ENCODE measurements around the gene FN3KRP. TPM values are rescaled to one million over a fixed set of nuclear protein-coding genes. Genes with fewer than 3 reads are reported as not detected.

Gene FN3KRP
- total and polyA plus RNA-seq, 2 of the 13 experiments (the other 11 are each of a cell fraction or from before 2014, with no cell fraction given): 22.4 to 28.2 TPM

DNA sequence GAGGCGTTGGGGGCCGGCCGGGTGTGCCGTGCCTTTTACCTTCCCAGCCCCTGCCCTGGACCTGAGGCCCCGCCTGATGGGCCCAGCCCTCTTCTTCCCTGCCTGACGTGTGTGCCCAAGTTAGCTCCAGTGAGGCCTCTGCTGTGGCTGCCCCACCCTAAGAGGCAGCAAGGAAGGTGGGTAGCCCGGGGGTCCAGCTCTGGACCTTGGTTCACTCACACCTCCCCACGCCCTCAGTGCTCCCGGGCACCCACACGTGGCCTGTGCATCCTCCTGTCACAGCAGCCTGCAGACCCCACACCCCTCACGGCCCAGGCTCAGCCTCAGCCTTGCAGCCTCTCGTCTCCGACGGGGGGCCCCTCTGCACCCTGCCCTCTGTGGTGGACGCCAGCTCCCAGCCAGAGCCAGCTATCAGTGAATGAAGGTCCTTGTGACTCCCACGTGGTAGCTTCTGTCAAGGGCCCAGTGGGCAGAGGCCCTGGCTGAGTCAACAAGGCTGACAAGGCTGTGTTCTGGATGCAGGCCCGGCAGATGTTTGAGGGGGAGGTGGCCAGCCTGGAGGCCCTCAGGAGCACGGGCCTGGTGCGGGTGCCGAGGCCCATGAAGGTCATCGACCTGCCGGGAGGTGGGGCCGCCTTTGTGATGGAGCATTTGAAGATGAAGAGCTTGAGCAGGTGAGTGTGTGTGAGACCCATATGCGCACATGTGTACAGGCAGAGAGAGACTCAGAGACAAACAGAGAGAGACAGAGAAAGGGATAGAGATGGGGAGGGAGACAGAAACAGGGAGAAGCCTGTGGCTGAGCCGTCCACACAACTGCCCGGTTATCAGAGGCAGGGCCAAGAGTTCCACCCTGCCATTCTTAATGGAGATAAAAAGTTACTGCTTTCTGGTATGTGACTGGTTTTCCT is 21.7 kb downstream of the FN3KRP start (continued):
- TF ChIP-seq, protein P1, sequence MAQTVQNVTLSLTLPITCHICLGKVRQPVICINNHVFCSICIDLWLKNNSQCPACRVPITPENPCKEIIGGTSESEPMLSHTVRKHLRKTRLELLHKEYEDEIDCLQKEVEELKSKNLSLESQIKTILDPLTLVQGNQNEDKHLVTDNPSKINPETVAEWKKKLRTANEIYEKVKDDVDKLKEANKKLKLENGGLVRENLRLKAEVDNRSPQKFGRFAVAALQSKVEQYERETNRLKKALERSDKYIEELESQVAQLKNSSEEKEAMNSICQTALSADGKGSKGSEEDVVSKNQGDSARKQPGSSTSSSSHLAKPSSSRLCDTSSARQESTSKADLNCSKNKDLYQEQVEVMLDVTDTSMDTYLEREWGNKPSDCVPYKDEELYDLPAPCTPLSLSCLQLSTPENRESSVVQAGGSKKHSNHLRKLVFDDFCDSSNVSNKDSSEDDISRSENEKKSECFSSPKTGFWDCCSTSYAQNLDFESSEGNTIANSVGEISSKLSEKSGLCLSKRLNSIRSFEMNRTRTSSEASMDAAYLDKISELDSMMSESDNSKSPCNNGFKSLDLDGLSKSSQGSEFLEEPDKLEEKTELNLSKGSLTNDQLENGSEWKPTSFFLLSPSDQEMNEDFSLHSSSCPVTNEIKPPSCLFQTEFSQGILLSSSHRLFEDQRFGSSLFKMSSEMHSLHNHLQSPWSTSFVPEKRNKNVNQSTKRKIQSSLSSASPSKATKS (CRISPR knock-in tag; IDR thresholded peaks at IDR 0.05): no peak; the same call in 1 of the 2 replicates
- 0 out of 2 replicates have a peak, but pooled peaks have one; percentile 75 for TF ChIP-seq PCBP1 (IDR thresholded peaks at IDR 0.05; ENCODE audit: borderline replicate concordance, low read depth, low read length)
- TF ChIP-seq PRMT3 (CRISPR knock-in tag; IDR thresholded peaks at IDR 0.05; ENCODE audit: borderline replicate concordance, low read depth): peak; percentile 97
- peak; percentile 87; the same call in 1 of the 2 replicates for TF ChIP-seq ZKSCAN5 (CRISPR knock-in tag; IDR thresholded peaks at IDR 0.05)
- TF ChIP-seq, protein P2, sequence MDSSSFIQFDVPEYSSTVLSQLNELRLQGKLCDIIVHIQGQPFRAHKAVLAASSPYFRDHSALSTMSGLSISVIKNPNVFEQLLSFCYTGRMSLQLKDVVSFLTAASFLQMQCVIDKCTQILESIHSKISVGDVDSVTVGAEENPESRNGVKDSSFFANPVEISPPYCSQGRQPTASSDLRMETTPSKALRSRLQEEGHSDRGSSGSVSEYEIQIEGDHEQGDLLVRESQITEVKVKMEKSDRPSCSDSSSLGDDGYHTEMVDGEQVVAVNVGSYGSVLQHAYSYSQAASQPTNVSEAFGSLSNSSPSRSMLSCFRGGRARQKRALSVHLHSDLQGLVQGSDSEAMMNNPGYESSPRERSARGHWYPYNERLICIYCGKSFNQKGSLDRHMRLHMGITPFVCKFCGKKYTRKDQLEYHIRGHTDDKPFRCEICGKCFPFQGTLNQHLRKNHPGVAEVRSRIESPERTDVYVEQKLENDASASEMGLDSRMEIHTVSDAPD (CRISPR knock-in tag; IDR thresholded peaks at IDR 0.05): peak; percentile 98
- TF ChIP-seq REPIN1 (CRISPR knock-in tag; IDR thresholded peaks at IDR 0.05; ENCODE audit: borderline replicate concordance, low read depth): peak; percentile 100
- peak; percentile 99 for TF ChIP-seq ATF7-NPFF (CRISPR knock-in tag; IDR thresholded peaks at IDR 0.05; ENCODE audit: low read depth)
- TF ChIP-seq NFYB (CRISPR knock-in tag; IDR thresholded peaks at IDR 0.05): peak; percentile 60
- no peak; the same call in 1 of the 2 replicates for TF ChIP-seq ELF4 (CRISPR knock-in tag; IDR thresholded peaks at IDR 0.05; ENCODE audit: borderline replicate concordance)
- peak; percentile 89 for TF ChIP-seq TEAD3 (CRISPR knock-in tag; optimal IDR thresholded peaks at IDR 0.05; ENCODE audit: borderline replicate concordance)
- TF ChIP-seq SP2 (CRISPR knock-in tag; IDR thresholded peaks at IDR 0.05): peak; percentile 51; the same call in 1 of the 2 replicates
- TF ChIP-seq ZNF7 (CRISPR knock-in tag; IDR thresholded peaks at IDR 0.05): peak; percentile 58; the same call in 1 of the 2 replicates
- TF ChIP-seq ADNP (CRISPR knock-in tag; IDR thresholded peaks at IDR 0.05): peak; percentile 62; the same call in 1 of the 2 replicates
- TF ChIP-seq ZMYM3 (CRISPR knock-in tag; IDR thresholded peaks at IDR 0.05): peak; percentile 97
- TF ChIP-seq SMYD3 (CRISPR knock-in tag; IDR thresholded peaks at IDR 0.05): peak; percentile 97; the same call in 1 of the 2 replicates
- TF ChIP-seq, protein P3, sequence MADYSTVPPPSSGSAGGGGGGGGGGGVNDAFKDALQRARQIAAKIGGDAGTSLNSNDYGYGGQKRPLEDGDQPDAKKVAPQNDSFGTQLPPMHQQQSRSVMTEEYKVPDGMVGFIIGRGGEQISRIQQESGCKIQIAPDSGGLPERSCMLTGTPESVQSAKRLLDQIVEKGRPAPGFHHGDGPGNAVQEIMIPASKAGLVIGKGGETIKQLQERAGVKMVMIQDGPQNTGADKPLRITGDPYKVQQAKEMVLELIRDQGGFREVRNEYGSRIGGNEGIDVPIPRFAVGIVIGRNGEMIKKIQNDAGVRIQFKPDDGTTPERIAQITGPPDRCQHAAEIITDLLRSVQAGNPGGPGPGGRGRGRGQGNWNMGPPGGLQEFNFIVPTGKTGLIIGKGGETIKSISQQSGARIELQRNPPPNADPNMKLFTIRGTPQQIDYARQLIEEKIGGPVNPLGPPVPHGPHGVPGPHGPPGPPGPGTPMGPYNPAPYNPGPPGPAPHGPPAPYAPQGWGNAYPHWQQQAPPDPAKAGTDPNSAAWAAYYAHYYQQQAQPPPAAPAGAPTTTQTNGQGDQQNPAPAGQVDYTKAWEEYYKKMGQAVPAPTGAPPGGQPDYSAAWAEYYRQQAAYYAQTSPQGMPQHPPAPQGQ (CRISPR knock-in tag; IDR thresholded peaks at IDR 0.05; ENCODE audit: borderline replicate concordance): no peak
- TF ChIP-seq NKX3-1 (CRISPR knock-in tag; IDR thresholded peaks at IDR 0.05): peak; percentile 98
- TF ChIP-seq ZNF839 (CRISPR knock-in tag; IDR thresholded peaks at IDR 0.05; ENCODE audit: borderline replicate concordance): peak; percentile 92; the same call in 1 of the 2 replicates
- TF ChIP-seq EZH2 (conservative IDR thresholded peaks at IDR 0.05; ENCODE audit: low read depth, low read length): no peak
- TF ChIP-seq ZFAT (CRISPR knock-in tag; conservative IDR thresholded peaks at IDR 0.05): peak; percentile 79; the same call in 1 of the 2 replicates
- peak; percentile 100 for TF ChIP-seq ZNF33B (CRISPR knock-in tag; IDR thresholded peaks at IDR 0.05)
